D341Med (cell line): ENCODE results near the gene ABCC4.
"Not testable (repeated sequence)": the region's sequence is repeated elsewhere in the genome, so short reads cannot be mapped to it uniquely, and the experiment has no call there.

ENCODE experiments used
- DNase-seq: peaks from one replicate; pipeline ENCODE4 v3.0.0; 2012; ENCODE audit warnings: low spot score

ABCC4 gene

DNA sequence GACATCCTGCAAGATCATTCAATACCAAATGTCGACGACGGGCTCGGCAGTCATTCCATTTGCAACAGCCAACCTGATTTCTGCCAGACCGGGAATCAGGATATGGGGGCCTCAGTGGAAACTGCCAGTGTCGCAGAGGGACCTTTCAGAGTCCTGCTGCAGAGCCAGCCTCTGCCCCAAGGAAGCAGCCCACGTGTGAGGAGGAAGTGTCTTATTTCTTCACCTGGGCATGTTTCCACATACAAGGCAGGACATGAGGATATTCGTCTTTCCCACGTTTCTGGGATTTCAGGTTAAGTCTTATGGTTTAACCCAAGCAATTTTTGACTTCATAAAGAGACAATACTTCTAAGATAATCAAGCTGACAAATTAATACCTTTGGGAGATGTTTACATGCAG lies 69.9 kb downstream of the ABCC4 start:
- DNase-seq, result no peak

DNA sequence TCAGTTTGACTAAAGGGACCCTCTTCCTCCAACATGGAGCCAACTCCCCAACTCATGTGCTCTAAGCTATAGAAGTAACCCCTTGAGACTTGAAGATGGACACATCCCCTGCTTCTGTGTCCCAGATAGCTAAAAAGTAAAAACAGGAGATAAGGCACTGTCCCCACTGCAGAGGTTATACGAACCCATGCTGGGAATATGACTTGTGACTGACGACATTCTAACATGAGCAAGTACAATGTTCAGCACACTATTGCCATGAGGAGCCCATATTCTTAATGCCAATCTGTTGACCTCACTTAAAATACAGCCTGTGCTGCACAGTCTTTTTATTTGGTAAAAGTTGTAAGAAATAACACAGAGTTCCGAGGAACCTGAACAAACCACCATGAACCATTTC lies 71.4 kb downstream of the ABCC4 start:
- DNase-seq, result no peak

DNA sequence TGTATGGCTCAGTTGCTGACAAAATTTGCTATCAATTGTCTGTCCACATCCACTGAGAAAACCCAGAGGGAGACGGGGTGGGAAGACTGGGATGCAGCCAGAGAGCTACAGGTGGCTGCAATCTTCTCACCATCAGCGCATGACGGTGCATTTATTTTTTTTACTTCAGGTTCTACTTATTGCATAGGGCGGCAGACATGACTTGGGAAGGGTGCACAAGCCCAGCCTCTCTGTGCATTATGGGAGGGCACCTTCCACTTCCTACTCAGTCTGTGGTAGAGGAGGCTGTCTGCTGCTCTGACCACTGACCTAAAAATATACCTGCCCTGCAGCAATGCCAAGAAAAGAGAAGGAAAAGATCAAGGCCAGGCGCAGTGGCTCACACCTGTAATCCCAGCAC lies 73.1 kb downstream of the ABCC4 start:
- DNase-seq, result no peak

DNA sequence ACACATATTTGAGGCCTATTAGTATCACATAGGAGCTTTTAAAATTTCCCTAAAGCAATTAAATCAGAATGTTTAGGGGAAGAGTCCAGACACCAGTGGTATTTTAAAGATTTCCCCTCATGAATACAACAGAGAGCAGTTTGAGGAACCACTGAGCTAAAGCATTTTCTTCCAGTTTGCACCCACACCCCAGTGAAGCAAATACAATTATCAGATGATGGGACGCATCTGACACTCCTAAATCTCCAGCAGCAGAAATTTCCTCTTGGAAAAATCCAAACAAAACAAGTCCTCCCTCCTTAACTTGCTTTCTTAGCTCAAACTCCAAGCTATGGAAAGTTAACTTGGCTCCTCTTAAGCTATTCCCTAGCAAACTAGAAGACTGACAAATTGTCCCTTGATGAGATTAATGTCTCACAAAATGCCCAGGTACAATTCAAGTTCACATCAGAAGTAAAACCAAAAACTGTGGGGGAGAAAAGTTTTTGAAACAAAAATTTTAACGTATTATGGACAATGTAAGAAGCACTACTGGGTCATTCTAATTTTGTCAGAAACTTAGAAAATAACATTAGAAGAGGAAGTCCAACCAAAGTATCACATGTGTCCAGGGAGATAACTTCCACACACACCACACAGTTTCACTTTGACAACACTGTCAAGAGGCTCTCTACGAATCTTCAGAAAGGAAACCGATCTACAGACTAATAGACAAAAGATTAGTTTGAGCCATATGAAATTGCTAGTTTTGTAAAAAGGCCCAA lies 74.1 kb downstream of the ABCC4 start:
- DNase-seq, result no peak

DNA sequence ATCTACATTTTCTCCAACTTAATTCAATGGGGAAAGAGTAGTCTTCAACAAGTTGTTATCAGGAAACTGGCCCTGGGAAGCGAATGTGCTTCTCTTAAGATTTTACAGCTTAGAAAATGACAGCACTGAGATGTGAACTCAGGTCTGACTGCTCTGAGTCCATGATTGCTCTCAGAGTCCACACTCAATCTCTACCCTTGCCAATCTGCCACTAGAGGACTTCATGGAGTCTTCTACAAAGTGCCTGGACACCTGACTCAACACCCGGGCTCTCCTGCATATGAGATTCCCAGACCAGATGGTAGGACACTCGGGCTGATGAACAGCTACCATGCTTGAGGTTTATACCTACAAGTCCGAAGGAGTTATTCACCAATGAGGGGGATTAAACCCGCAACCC lies 74.8 kb downstream of the ABCC4 start:
- DNase-seq, result no peak

DNA sequence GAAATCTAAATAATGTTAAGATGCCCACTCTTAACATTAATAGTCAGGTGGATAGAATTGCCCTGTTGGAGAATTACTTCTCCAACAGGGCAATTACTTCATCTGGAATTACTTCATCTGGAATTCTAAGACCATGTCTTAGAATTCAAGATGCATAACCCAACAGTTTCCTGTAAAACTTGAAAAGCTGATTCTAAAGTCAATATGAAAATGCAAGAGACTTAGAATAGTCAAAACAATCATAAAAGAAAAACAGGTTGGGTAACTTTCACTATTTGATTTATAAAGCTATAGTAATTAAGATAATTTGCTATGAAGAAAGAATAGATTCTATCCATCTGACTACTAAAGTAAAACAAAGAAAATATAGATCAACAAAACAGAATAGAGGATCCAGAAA lies 75.2 kb downstream of the ABCC4 start:
- no peak for DNase-seq

DNA sequence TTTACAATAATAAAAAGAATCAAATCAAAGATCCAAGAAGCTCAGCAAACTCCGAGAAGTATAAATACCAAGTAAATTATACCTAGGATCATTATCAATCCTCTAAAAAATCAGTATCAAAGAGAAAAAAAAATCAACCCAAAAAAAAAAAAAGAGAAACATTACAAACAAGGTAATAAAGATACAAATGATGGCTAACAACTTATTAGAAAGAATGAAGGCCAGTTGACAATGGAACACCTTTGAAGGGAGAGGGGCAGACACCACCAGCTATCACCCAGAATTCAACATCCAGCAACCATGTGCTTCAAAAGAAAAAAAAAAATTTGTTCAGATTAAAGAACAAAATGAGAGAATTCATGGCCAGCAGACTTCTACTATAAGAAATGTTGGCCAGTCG lies 77.2 kb downstream of the ABCC4 start:
- no peak for DNase-seq

DNA sequence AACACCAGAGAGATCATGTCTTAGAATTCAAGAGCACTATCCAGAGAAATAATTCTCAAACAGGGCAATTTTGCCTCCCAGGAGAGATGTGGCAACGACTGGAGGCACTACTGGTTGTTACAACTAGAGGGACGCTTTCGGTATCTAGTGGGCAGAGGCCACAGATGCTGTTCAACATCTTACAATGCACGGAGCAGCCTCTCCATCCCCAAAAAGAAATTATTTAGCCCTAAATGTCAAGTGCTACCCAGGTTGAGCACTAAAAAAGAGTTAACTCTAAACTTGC lies 78.6 kb downstream of the ABCC4 start:
- DNase-seq, result no peak

DNA sequence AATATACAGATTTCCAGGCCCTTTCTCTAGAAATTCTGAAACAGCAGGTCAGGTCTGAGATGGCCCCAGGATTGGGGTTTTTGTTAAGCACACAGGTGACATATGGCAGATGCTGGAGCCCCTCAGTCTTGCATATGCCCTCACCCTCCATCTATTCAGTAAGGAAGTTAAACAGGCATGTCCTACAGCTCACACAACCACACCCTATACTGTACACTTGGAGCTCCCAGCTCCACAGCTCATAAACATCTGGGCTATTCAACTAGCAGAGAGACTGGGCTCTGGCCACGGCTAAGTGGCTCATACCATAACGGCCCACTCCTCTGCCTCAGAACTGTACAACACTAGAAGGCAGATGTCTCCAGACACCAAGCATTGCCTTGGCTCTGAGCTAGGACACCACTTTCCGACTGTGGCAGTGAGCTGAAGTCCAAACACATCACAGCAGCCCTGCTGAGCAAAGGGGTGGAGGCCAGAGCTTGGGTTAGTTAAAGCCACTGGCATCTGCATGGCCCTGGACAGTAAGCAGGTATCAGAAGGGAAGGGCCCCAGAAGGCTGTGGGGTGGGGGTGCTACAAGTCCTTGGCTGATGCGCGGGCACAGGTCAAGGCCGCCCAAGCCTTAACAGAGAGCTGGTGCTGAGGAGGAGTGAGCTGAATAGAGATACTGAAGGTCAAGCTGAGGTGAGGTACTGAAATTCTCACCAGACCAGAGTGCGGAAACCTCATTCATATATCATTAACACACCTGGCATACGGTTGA lies 79.1 kb downstream of the ABCC4 start:
- DNase-seq, result no peak

DNA sequence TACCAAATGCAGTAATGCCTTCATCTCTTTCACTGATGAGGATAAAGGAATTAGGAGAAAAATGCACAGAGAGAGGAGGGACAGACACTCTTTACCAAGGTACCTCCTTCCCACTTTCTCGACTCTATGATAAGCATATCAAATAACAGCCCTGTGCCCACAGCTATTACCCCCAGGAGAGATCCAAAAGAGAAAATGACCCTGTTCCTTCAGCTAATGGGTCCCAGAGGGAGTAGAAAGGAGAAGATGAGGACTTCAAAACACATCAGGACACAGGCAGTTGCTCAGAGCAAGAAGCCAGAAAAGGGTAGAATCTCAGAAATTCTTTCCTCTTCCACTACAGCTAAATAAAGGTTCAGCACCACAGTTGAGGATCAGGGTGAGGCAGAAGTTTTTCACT lies 80.6 kb downstream of the ABCC4 start:
- no peak for DNase-seq

DNA sequence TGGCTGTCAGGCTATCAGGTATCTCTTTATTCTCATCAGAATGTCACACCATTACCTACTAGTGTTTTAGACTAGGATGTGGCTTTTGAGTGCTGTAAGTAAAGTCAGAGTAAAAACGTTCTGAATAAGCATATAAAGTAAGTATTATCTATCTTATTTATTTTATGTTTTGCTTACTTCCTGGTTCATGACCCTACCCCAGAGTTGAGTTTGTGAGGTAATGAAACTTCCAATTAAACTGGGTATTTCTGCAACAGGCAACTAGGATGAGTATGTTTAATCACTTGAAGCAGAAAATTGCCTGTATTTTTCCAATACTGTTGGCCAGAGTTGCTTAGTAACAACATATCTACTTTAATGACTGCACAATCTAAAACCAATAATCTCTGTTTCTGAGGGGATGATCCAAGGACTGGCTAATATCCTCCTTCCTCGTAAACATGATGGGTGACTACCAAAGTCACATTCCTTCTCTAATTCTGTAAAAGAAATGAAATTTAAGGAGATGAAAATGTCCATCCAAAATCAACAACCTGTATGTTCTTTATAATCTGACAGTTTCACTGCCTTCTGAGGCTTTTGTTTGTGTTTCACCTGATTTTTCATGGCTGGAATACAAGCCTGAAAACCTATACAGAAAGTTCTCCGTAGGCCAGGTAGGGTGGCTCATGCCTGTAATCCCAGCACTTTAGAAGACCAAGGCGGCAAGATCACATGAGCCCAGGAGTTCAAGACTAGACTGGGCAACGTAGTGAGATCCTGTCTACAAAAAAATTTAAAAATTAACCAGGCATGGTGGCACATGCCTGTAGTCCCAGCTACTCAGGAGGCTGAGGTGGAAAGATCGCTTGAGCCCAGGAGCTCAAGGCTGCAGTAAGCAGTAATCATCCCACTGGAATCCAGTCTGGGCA lies 83.1 kb downstream of the ABCC4 start:
- DNase-seq, result no peak

DNA sequence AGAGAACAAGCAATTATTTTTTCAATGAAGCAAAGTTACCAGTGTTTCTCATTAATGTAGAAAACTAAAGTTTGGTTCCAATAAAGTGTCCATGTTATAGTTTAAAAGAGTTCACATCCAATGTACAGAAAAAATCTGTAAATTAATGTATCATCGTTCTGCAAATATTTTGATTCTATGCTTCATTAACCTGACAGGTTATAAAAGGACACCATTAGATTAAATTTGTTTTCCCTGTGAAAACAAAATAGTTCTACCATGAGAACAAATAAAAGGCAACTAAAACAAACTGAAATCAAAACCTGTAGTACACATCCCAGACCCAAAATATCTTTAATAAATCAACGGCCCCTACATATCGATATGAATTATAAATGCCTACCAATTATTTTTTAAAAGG lies 85.1 kb downstream of the ABCC4 start:
- DNase-seq, result no peak

DNA sequence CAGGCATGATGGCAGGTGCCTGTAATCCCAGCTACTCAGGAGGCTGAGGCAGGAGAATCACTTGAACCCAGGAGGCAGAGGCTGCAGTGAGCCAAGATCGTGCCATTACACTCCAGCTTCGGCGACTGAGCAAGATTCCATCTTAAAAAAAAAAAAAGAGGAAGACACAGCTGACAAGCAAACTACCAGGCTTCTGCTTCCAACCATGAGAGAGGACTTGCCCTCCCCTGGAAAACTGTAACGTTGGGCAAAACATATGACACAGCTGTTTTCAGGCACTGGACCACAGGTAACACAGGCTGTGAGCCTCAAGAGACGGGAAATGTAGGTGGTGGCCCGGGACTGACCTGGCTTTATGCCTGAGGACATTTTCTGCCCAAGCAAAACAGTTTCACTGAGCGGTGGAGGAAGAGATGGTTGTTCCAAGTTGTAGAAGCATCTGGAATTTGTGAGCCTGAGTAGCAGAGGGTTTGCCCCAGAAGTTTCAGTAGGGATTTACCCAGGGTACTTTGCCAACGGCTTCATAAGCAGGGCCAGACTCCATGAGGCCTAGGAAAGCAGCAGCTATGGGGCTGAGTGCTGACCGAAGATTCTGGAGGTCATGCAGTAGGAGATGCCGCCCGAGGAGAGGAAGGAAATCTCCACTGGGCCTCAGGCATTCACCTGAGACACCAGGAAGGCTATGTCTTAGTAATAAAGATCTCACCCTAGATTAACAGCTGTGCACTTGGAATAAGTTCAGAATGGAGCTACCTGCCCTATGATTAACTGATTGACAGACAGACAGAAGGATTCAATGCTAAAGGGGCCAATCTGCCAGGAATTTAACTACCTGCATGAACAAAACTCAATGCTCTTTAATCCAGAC lies 88.0 kb downstream of the ABCC4 start:
- DNase-seq, result no peak

DNA sequence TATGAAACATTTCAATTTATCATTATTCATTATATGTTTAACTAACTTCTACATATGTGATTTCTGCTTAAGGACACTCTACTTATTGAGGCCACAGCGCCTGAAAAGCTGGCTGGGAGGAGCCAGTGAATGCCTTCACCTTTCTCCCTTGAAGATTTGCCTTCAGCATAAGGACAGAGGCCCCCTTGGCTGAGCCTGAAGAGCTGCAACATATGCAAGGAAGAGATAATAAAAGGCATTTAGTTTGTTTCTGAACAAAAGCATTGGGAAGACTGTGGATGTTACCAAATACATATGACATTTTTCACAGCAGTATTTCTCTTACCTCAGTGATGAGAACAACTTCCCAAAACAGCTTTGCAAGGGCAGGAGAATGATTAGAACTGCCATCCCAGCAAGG lies 92.1 kb downstream of the ABCC4 start:
- DNase-seq, result no peak

DNA sequence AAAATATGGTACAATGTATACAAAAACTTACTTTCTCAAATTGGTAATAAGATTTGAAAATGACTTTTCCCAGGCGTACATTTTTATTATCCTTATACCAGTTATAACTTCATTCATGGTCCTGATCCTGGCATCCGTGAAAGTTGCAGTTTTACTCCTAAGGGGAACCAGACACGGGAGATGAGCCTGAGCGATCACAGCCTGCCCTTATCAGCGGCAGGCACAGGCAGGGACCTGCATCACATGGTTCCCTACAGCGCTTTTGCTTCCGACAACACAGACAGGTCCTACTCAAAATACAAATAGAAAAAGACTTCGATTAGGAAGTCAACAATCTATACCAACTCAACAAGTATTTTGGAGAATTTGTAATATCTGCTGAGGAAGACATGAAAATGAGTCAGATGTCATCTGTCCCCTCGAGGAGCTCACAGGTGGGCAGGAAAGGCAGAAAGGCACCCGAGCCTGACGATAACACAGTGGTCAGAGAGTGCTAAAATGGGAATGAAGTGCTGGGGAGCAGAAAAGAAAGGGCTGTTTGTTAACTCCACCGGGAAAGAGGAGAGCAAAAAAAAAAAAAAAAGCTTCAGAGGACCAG lies 93.4 kb downstream of the ABCC4 start:
- DNase-seq, result no peak

DNA sequence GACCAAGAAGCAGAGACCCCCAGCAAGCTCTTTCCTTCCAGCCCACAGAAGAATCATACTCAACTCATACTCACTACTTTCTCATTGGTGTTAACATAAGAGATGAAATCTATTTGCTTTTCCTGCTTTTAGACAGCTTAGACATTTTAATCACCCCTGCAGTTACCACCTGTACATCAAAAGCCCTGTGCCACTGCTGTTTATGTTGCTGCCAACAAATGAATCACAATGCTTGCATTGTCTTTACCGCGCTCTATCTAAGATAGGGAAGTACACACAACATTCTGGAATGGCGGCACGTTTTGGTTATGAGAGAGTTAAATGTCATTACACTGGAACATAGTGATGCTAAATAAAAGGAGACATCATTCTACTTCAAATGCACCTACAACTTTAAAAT lies 95.1 kb downstream of the ABCC4 start:
- no peak for DNase-seq

DNA sequence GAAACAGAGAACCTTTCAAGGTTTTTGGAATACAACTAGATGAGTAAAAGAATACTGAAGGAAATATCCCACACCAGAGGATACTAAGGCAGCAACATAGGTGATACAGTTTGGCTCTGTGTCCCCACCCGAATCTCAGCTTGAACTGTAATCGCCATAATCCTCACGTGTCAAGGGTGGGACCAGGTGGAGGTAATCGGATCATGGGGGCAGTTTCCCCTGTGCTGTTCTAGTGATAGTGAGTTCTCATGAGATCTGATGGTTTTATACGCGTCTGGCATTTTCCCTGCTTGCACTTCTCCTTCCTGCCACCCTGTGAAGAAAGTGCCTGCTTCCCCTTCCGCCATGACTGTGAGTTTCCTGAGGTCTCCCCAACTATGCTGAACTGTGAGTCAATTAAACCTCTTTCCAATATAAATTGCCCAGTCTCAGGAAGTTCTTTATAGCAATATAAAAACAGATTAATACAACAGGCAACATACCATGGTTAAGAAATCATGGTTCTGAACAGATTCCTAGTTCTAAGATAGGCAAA lies 97.0 kb downstream of the ABCC4 start:
- no peak for DNase-seq

DNA sequence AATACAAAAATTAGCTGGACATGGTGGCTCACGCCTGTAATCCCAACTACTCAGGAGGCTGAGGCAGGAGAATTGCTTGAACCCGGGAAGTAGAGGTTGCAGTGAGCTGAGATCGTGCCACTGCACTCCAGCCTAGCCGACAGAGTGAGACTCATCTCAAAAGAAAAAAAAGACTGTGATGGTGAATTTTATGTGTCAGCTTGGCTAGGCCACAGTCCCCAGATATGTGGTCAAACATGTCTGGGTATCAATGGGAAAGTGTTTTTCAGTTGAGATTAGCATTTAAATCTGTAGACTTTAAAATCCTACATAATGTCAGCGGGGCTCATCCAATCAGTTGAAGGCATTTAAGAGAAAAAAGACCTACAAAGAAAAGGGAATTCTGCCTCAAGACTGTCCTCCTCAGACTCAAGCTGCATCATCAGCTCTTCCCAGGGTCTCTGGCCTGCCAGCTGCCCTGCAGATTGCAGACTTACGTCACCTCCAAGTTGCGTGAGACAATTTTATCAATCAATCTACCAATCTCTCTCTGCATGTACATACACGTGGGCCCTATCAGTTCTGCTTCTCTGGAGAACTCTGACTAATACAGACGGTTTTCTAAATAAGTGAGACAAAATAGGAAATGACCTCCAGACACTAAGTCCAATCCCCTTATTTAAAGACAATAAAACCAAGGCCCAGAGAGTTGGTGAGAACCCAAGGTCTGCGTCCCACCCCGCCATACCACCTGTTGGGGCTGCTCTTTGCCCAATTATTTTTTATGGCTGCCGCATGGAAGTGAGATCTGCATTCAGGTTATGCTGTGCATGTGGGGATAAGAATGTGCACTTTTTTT lies 99.2 kb downstream of the ABCC4 start:
- DNase-seq, result no peak

DNA sequence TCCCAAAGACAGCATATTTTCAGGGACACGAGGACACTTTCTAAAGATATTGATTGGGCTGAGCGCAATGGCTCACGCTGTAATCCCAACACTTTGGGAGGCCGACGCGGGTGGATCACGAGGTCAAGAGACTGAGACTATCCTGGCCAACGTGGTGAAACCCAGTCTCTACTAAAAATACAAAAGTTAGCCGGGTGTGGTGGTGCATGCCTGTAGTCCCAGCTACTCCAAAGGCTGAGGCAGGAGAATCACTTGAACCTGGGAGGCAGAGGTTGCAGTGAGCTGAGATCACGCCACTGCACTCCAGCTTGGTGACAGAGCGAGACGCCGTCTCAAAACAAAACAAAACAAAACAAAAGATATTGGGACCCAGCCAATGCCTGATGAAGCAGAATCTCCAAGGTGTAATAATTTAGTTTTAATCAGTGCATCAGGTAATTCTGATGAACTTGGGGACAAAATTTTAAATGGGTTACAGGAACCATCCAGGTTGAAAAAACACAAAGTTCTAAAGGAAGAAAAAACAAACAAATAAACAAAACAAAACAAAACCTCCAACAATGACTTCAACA lies 100.8 kb downstream of the ABCC4 start:
- DNase-seq, result not testable (repeated sequence)

DNA sequence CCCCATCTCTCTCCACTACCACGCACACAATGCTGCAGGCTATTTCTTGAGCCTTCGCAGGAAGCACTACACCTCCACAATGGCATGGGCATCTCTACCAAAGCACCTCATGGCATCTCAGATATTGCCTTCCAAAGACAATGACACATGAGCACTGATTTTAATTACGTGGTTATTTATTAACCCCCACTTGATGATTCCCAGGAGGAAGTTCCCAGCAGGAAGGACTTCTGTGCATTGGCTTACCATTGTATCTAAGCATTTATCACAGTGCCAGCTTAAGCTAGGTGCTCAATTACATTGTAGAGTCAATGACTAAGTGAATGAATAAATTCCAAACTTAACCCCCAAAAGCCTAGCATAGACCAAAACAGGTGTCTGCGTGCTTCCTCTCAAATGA lies 101.4 kb downstream of the ABCC4 start:
- no peak for DNase-seq
